PC-3 (cell line): ENCODE results near the gene ARMC7. TPM values are rescaled to one million over a fixed set of nuclear protein-coding genes. Genes with fewer than 3 reads are reported as not detected.

Experiments used
- ATAC-seq: fragments of 200-7000 bp; cut with Tn5 transposase; 2 replicates; pipeline ENCODE4 v1.9.1; 2020; ENCODE audit warnings: mild to moderate bottlenecking, moderate library complexity
- BruUV-seq: library from RNA; stranded (reverse); fragments of 400-500 nt; replicated peaks from 2 replicates; lab custom pipeline; 2021; lab: Mats Ljungman, UMichigan
- CTCF ChIA-PET: fragments of 300-600 bp; sonication (Branson Sonifier 250); formaldehyde crosslinking; loops from one replicate; lab custom pipeline; 2022; ENCODE audit warnings: antibody characterized with exemption; lab: Charles Lee
- POLR2A ChIA-PET: fragments of 300-600 bp; sonication (Branson Sonifier 250); formaldehyde crosslinking; loops from one replicate; lab custom pipeline; 2022; ENCODE audit warnings: antibody characterized with exemption; ENCODE audit not compliant: unreplicated experiment; lab: Charles Lee
- DNase-seq: peaks from one replicate; pipeline ENCODE4 v3.0.0-alpha.2; 2015
- H2AFZ ChIP-seq: fragments of 300-600 bp; sonication (generic); 2 replicates; pipeline ENCODE4 v1.6.0; 2016; ENCODE audit warnings: antibody characterized with exemption, low read length
- H3F3A ChIP-seq: fragments of 300-600 bp; sonication (generic); one replicate; pipeline ENCODE4 v1.6.0; 2017; ENCODE audit warnings: antibody characterized with exemption, low read length, control low read depth, mild to moderate bottlenecking; ENCODE audit not compliant: unreplicated experiment
- H3K27ac ChIP-seq: fragments of 300-600 bp; sonication (generic); 2 replicates; pipeline ENCODE4 v1.5.1; 2016; ENCODE audit warnings: mild to moderate bottlenecking, low read length
- H3K27me3 ChIP-seq: fragments of 300-600 bp; sonication (generic); 2 replicates; pipeline ENCODE4 v1.6.1; 2016; ENCODE audit warnings: low read length, mixed read lengths
- H3K36me3 ChIP-seq: fragments of 300-600 bp; sonication (generic); 2 replicates; pipeline ENCODE4 v1.6.1; 2016; ENCODE audit warnings: low read depth, mixed run types, low read length, mixed read lengths
- H3K4me1 ChIP-seq: fragments of 300-600 bp; sonication (generic); 2 replicates; pipeline ENCODE4 v1.5.1; 2016; ENCODE audit warnings: low read length; ENCODE audit not compliant: insufficient read depth
- H3K4me2 ChIP-seq: fragments of 300-600 bp; sonication (generic); 2 replicates; pipeline ENCODE4 v1.6.0; 2016; ENCODE audit warnings: low read length
- H3K4me3 ChIP-seq: fragments of 300-600 bp; sonication (generic); 2 replicates; pipeline ENCODE4 v1.5.1; 2016; ENCODE audit warnings: mild to moderate bottlenecking, low read length, mixed read lengths
- H3K79me2 ChIP-seq: fragments of 300-600 bp; sonication (generic); 2 replicates; pipeline ENCODE4 v1.6.1; 2017; ENCODE audit warnings: low read length, mixed read lengths
- H3K9ac ChIP-seq: fragments of 300-600 bp; sonication (generic); 2 replicates; pipeline ENCODE4 v1.6.0; 2016; ENCODE audit warnings: mild to moderate bottlenecking, low read length
- H3K9me2 ChIP-seq: fragments of 300-600 bp; sonication (generic); replicated peaks from 2 replicates; pipeline ENCODE4 v1.6.1; 2016; ENCODE audit warnings: mixed run types, low read length, mixed read lengths
- H3K9me3 ChIP-seq: fragments of 300-600 bp; sonication (generic); 2 replicates; pipeline ENCODE4 v1.6.1; 2016; ENCODE audit warnings: low read length, mixed read lengths
- H4K20me1 ChIP-seq: fragments of 300-600 bp; sonication (generic); 2 replicates; pipeline ENCODE4 v1.6.1; 2016; ENCODE audit warnings: low read length, mixed read lengths
- CTCF ChIP-seq: fragments of 300-600 bp; sonication (generic); conservative IDR thresholded peaks from 2 replicates; pipeline ENCODE4 v1.5.1; 2017; ENCODE audit warnings: antibody characterized with exemption, low read depth, mild to moderate bottlenecking, low read length
- EZH2 ChIP-seq: fragments of 300-600 bp; sonication (generic); IDR thresholded peaks from one replicate; pipeline ENCODE4 v1.6.1; 2017; ENCODE audit warnings: antibody characterized with exemption, mild to moderate bottlenecking, low read length; ENCODE audit not compliant: unreplicated experiment
- EZH2phosphoT487 ChIP-seq: fragments of 300-600 bp; sonication (generic); IDR thresholded peaks from 2 replicates; pipeline ENCODE4 v1.6.1; 2018; ENCODE audit warnings: mild to moderate bottlenecking, antibody characterized with exemption, low read length, borderline replicate concordance
- intact Hi-C: fragments of 100-400 bp; cut with micrococcal nuclease; formaldehyde crosslinking; loops from 2 replicates; pipeline ENCODE4 v1.9.0; 2023
- total RNA-seq: library from RNA; depleted of rRNA; stranded (reverse); fragments of >200 nt; gene quantifications from 2 replicates; pipeline ENCODE4 v1.2.3, GENCODE V29; 2014

ARMC7 gene
- total RNA-seq, 1 experiment from 2014 or later: 17.0 TPM

DNA sequence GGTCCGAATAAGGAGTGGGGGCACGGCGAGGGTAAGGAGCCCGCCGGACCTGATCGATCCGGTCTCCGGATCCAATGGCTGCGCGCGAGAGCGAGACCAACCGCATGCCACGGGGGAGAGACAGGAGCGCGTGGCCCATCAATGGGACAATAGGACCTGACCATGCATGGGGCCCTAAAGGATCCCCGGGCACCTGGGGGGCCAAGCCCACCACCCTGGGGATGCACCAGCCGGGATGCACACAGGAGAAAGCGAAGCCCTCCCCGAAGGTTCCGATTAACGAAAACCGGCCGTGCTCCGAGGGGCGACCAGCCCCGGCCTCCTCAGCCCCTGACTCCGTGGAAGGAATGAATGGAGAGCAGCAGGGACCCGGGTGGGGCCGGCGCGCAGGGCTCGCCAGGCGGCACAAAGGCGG lies 44.0 kb downstream of the ARMC7 start:
- H3K9me3 ChIP-seq: no peaks in the 10 kb centered on the region
- POLR2A ChIA-PET: interaction anchor here (0.5 kb wide), 1 partner anchor 87 kb away, joined by 3 read pairs; no protein-coding TSS in a partner anchor
- peaks cover 7% of the 10 kb centered on the region for H3F3A ChIP-seq
- CTCF ChIA-PET: no interaction called here
- peaks cover 47% of the 10 kb centered on the region for H4K20me1 ChIP-seq
- peak overlapping the region; percentile 82 for H3K4me3 ChIP-seq
- BruUV-seq: no TSS peak
- peaks cover 70% of the 10 kb centered on the region for H3K79me2 ChIP-seq
- peak overlapping the region; percentile 95 for H3K4me2 ChIP-seq
- no peak overlapping the region for H2AFZ ChIP-seq
- no peak for TF ChIP-seq EZH2
- no peak for TF ChIP-seq CTCF
- H3K36me3 ChIP-seq: peaks cover 9% of the 10 kb centered on the region; the same call in 1 of the 2 replicates
- peak; percentile 11 for ATAC-seq
- peak; percentile 12 for DNase-seq
- H3K27ac ChIP-seq: peak overlapping the region; percentile 36
- intact Hi-C loops: loop anchor here (2.0 kb wide), 1 partner anchor 29 kb away; no protein-coding TSS in a partner anchor
- H3K9ac ChIP-seq: peak overlapping the region; percentile 87
- H3K27me3 ChIP-seq: no peaks in the 10 kb centered on the region
- peaks cover 43% of the 10 kb centered on the region for H3K4me1 ChIP-seq
- H3K9me2 ChIP-seq: no peaks in the 10 kb centered on the region

DNA sequence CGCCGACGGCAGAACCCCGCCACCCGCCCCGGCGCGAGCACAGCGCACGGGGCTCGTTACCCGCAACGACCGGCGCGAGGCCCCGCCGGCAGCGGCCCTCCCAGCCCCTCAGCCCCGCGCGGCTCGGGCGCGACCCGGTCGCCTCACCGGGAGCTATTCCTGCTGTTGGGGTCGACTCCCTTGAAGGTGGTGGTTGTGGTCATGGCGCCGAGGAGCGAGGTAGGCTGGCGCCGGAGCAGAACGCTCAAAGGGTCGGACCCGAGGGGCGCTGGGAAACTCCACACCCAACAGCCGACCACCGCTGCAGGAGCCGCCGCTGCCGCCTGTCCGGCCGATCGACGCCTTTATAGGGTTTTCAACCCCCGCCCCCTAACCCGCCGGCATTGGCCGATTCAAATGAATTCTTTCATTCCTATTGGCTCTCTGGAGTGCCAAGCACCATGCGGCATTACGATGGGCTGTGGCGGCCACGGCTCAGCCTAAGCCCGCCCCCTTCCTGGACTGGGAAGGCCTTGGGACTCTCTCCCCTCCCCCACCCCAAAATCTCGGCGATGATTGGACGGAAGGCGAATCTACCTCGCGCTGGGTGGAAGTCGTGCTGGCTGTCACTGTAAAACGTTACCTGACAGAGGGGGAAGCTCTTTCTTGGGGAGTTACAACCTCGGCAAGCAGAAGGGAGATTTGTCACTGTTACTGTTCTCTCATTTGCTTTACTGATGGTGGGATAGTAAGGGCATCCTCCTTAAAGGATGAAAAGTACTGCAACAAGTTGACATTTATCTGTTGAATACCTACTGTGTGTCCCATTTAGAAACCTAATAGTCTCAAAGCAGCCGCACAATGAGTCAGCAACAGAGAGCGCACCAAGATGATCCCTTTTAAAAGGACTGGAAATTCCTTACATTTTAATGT lies 44.7 kb downstream of the ARMC7 start, which contains the start of gene JPT1:
TSS of gene JPT1 (minus strand) at position 318 of the 912 bp plus-strand sequence. CDS start at position 203, 115 bp downstream.
- BruUV-seq: no TSS peak
- 0 out of 2 replicates have a peak within 1 kb of the TSS, but pooled peaks have one; percentile 17 for H2AFZ ChIP-seq
- peaks cover 64% of the 10 kb centered on the region for H3K79me2 ChIP-seq

More for the DNA sequence above, 44.7 kb downstream of the ARMC7 start, which contains the start of gene JPT1:
- H3K27me3 ChIP-seq: no peaks in the 10 kb centered on the region
- peak within 1 kb of the TSS; percentile 82 for H3K4me3 ChIP-seq
- peak within 1 kb of the TSS; percentile 95 for H3K4me2 ChIP-seq
- peak within 1 kb of the TSS; percentile 63 for H3K27ac ChIP-seq
- no peaks in the 10 kb centered on the region for H3K9me3 ChIP-seq
- H3K9ac ChIP-seq: peak within 1 kb of the TSS; percentile 87
- H3K36me3 ChIP-seq: peaks cover 6% of the 10 kb centered on the region; the same call in 1 of the 2 replicates
- peak; percentile 100 for DNase-seq
- ATAC-seq: peak; percentile 83
- ChIA-PET CTCF (interaction anchor here (0.6 to 1.0 kb wide), 2 partner anchors 41 to 47 kb away, joined by 3 to 4 read pairs; no protein-coding TSS in a partner anchor), POLR2A (interaction anchor here (0.5 to 0.6 kb wide), 2 partner anchors 20 to 88 kb away, joined by 3 read pairs; no protein-coding TSS in a partner anchor)
- TF ChIP-seq EZH2phosphoT487: no peak
- TF ChIP-seq EZH2: no peak
- TF ChIP-seq CTCF: no peak
- peaks cover 10% of the 10 kb centered on the region for H3F3A ChIP-seq
- peaks cover 47% of the 10 kb centered on the region for H3K4me1 ChIP-seq
- no peaks in the 10 kb centered on the region for H3K9me2 ChIP-seq
- intact Hi-C loops: loop anchor here (2.0 kb wide), 1 partner anchor 30 kb away; no protein-coding TSS in a partner anchor
- peaks cover 43% of the 10 kb centered on the region for H4K20me1 ChIP-seq
